Stimulated activated CD8-positive, alpha-beta memory T cell treated with anti-CD3 and anti-CD28 coated beads, Interleukin-4, amount 100 ng/mL, for 48 hours (primary cell): ENCODE data around the gene LUC7L2.
"Not testable (repeated sequence)": the region's sequence is repeated elsewhere in the genome, so short reads cannot be mapped to it uniquely, and the experiment has no call there.

Source experiments
- DNase-seq: peaks from one replicate; pipeline ENCODE4 v3.0.0-alpha.2; 2020

LUC7L2 gene

DNA sequence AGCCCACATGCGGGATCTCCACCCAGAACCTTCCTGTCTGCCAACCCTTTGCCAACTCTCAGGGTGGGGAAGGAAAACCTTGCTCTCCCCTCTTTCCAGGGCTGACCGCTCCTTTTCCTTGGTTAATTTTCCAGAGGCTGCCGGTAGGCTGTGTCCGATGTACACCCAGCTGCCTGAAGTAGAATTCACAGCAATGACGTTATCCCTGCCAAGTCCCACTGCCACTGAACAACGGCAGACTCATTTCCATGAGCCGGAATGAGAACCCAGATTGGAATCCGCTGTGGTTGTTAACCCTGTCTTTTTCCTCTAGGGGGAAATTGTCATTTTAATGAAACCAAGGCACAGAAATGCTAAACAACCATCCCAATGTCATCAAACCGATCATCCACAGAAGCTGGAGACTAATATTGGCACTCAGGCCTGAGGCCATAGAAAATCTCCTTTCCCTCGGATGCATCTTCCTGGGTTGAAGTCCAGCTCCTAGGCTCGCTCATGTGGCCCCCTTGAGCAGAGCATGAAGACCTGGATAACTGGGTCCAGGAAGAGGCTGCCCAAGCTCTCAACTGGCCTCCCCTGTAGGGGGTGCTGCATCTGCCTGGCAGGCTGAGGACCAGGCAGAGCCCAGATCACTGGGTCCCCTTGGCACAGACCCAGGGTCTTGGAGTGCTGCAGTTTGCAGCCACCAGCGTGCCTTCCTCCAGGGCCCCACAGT is 93.4 kb downstream of the LUC7L2 start:
- no peak for DNase-seq

DNA sequence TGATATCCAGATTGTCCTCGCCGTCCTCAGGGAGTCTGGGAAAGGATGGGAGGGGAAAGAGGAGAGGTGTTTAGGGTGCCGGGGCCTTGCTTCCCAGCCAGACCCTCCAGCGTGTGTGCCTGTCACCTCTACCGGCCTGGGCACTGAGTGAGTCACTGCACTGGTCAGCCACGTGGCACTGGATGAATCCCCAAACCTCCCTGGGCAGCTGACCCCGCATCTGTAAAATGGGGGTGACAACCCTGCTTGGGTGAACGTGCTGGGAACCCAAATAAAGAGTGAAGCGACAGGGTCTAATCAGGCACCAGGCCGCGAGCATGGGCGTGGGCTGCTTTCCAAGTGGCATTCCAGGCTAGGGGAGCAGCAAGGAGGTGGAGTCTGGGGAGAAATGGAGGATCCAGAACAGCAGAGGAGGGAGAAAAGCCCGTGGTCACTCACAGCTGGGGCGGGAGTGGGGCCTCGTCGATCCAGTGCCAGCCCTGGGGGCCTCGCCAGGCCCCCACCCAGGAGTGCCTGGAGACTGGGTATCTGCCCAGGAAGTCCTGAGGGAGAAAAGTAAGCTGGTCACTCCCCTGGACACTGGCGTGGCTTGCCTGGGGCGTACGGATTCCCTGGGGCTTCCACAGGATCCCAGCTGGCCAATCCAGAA is 94.1 kb downstream of the LUC7L2 start:
- DNase-seq, result no peak

DNA sequence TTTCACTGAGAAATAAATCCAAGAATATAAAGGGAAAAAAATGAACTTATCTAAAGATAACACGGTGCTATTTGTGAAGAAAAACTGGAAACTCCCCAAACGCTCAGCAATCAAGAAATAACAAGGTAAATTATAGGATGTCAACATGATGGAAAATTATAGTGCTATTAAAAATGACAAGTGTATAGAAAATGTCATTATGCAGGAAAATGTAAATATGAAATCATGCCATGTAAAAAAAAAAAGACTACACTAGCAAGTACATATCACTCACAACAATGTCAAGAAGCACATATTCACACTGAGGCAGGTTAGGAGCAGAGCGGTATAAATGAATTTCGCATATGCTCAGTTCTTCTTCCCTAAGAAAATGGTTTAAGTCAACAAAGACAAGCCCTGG is 96.1 kb downstream of the LUC7L2 start:
- no peak for DNase-seq

DNA sequence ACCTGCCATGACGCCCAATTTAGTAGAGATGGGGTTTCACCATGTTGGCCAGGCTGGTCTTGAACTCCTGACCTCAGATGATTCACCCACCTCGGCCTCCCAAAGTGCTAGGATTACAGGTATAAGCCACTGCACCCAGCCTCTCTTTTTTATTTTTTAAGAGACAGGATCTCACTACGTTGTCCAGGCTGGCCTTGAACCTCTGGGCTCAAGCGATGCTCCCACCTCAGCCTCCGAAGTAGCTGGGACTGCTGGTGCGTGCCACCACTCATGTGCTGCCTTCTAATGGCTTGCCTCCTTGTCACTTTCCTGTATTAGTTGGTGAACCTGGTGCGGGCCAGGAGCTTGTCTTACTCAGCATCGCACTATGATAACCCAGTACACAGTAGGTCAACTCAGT is 96.8 kb downstream of the LUC7L2 start:
- no peak for DNase-seq

DNA sequence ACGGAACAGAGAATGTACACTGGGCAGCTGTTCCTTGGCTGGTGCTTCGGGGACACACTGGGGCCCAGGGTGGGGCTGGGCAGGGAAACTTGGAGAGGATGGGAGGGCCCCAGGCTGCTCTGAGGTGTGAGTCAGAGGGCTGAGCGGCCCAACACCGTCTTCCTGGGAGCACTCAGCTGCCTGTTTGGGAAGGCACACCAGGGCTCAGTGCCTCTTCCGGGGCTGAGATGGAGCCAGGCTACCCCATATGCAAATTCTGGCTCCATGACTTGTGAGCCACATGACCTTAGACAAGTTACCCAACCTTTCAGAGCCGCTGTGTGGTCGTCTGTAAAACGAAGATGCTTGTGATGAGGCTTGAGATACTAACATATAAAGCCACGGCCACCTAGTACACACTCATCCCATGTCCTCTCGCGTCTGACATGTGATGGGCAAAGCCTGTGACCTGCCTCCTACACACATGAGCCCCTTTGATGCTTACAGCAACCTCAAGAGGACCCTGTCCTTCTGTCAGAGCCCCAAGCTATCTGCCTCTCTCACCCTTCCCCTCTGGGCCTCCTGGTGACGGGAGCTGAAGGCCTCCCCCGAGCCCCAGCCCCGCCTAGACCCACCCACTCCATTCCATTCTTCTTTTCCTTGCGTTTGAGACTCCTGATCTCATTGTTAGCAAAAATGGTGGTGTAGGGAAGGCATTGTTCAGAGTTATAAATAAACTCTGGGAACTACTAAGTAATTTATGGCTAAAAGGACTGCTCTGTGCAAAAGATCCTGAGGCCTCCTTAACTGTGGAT is 97.7 kb downstream of the LUC7L2 start:
- no peak for DNase-seq

DNA sequence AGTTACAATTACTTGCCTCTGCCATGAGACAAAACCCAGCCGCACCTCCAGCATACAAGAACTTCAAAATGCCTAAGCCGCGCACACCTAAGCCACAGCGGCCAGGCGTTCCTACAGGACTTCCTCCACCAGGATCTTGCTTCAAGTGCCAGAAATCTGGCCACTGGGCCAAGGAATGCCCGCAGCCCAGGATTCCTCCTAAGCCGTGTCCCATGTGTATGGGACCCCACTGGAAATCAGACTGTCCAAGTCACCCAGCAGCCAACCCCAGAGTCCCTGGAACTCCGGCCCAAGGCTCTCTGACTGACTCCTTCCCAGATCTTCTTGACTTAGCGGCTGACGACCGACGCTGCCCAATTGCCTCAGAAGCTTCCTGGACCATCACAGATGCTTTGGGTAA is 103.7 kb downstream of the LUC7L2 start:
- not testable (repeated sequence) for DNase-seq

DNA sequence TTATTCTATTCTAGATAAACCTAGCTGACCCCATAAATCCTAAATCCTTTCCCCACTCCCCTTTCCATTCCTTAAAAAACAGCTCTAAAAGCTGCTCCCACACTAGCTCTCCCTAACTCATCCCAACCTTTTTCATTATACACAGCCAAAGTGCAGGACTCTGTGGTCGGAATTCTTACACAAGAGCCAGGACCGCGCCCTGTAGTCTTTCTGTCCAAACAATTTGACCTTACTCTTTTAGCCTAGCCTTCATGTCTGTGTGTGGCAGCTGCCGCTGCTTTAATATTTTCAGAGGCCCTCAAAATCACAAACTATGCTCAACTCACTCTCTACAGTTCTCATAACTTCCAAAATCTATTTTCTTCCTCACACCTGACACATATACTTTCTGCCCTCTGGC is 104.8 kb downstream of the LUC7L2 start:
- not testable (repeated sequence) for DNase-seq

DNA sequence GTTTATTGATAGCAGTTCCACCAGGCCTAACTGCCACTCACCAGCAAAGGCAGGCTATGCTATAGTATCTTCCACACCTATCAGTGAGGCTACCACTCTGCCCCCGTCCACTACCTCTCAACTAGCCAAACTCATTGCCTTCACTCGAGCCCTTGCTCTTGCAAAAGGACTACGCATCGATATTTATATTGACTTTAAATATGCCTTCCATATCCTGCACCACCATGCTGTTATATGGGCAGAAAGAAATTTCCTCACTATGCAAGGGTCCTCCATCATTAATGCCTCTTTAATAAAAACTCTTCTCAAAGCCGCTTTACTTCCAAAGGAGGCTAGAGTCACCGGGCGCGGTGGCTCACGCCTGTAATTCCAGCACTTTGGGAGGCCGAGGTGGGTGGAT is 105.4 kb downstream of the LUC7L2 start:
- not testable (repeated sequence) for DNase-seq

DNA sequence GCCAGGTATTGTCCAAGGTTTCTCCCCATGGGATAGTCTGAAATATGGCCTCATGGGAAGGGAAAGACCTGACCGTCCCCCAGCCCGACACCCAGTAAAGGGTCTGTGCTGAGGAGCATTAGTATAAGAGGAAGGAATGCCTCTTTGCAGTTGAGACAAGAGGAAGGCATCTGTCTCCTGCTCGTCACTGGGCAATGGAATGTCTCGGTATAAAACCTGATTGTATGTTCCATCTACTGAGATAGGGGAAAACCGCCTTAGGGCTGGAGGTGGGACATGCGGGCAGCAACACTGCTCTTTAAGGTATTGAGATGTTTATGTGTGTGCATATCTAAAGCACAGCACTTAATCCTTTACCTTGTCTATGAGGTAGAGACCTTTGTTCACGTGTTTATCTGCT is 108.0 kb downstream of the LUC7L2 start:
- DNase-seq, result not testable (repeated sequence)

DNA sequence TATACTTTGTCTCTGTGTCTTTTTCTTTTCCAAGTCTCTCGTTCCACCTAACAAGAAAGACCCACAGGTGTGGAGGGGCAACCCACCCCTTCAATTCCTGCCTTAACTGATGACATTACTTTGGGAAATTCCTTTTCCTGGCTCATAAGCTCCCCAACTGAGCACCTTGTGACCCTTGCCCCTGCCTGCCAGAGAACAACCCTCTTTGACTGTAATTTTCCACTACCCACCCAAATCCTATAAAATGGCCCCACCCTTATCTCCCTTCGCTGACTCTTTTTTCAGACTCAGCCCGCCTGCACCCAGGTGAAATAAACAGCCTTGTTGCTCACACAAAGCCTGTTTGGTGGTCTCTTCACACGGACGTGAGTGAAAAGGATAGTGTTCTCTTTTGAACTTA is 108.6 kb downstream of the LUC7L2 start:
- DNase-seq, result not testable (repeated sequence)

DNA sequence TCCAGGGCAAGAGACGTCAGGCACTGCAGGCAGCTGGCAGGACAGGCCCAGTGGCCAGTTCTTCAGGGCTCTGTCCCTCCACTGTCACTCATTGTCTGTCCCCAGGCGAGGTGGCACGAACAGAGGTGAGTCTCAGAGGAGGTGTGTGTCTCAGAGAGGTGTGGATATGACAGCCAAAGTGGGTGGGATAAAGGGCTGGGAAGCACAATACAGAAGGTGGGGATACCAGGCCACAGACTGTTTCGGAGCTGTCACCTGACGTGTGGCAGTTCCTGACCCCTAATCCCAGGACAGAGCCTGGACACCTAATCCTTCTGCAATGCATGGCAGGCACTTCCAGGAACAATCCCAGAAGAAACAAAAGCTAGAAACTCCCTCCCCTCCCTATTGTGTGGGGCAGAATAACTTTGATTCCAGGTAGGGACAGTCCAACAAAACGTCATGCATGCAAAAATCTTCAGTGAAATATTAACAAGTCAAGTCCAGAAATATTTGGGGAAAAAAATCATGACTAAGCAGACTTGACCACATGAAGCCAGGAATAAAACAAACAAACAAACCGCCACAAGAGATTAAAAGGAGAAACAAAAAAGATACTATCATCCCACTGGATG is 112.2 kb downstream of the LUC7L2 start:
- no peak for DNase-seq
